Measurements from ENCODE around the gene EFS.

DNA sequence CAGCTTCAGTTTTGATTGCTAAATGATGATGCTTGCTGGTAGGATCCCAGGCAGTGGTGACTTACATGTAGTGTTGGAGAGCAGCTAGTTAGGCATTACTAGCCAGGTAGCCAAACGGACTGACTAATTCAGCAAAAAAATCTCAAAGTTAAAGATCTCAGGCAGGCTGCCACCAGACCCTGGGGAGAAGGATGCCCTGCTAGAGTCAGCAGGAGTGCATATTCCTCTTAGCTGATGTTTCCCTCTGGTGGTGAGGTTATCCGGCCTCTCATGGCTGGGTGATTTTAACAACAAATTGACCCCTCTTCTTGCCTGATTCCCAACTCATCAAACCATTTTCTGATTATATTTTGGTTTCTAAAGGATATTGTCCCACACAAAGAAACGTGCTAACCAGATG lies 2.8 kb downstream of the EFS start:
- TF ChIP-seq, protein P1, sequence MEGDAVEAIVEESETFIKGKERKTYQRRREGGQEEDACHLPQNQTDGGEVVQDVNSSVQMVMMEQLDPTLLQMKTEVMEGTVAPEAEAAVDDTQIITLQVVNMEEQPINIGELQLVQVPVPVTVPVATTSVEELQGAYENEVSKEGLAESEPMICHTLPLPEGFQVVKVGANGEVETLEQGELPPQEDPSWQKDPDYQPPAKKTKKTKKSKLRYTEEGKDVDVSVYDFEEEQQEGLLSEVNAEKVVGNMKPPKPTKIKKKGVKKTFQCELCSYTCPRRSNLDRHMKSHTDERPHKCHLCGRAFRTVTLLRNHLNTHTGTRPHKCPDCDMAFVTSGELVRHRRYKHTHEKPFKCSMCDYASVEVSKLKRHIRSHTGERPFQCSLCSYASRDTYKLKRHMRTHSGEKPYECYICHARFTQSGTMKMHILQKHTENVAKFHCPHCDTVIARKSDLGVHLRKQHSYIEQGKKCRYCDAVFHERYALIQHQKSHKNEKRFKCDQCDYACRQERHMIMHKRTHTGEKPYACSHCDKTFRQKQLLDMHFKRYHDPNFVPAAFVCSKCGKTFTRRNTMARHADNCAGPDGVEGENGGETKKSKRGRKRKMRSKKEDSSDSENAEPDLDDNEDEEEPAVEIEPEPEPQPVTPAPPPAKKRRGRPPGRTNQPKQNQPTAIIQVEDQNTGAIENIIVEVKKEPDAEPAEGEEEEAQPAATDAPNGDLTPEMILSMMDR (conservative IDR thresholded peaks at IDR 0.05; ENCODE audit: low read length) = 0 out of 2 replicates have a peak, but pooled peaks have one; percentile 26
- no peak for TF ChIP-seq EZH2phosphoT487 (IDR thresholded peaks at IDR 0.05; ENCODE audit: borderline replicate concordance, low read depth, low read length)

Measured in OCI-LY7 (cell line).